GM18858 (cell line): ENCODE measurements around the gene MRPL33.

Experiments
- ATAC-seq: cut with Tn5 transposase; IDR thresholded peaks from one replicate; pipeline ENCODE4 v1.9.1; 2021; ENCODE audit not compliant: unreplicated experiment

The MRPL33 gene

GRCh38 chr2:27776097-27776496 is 4.6 kb downstream of the MRPL33 start:
- ATAC-seq: no peak

DNA sequence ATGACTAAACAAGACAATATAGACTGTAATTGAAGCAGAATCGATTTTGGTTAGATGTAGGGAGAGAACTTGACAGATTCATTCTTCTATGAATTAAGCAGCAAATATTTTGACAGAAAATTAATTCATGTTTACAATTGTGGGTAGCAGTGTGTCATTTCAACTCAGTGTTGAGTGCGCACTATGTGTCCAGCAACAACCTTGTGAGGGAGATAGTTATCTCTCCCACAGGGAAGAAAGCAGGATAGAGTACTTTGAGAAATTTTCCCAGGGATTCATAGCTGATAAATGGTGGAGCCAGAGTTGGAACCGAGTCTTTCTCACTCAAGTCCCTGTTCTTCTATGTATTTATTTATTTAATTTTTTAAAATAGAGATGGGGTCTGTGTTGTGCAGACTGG is 5.2 kb downstream of the MRPL33 start:
- ATAC-seq: no peak

DNA sequence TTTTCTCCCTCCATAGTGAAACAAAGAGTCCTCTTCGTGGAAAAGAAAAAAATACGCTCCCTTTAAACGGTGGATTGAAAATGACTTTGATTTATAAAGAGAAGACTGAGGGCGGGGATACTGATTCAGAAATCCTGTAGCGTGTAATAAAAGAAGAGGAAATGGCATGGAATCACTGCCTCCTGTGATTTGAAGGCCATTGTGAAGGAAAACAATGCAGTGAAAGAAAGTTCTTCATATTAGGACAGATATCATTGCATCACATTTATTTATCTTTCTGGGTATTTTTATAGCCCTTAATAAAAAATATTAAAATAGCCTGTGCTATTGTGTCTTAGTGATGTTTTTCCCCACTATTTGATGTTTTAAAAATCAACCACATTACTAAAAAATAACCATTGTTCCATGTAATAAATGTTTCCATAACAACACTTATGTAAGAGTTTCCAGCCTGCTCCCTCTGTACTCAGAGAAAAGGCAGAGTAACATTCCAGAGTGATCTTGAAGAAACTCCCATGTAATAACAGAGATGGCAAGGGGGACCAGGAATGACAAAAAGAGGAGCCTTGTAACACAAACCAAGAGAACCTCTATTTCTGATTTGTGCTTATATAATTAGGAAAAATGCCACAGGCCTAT is 8.0 kb downstream of the MRPL33 start:
- no peak for ATAC-seq

DNA sequence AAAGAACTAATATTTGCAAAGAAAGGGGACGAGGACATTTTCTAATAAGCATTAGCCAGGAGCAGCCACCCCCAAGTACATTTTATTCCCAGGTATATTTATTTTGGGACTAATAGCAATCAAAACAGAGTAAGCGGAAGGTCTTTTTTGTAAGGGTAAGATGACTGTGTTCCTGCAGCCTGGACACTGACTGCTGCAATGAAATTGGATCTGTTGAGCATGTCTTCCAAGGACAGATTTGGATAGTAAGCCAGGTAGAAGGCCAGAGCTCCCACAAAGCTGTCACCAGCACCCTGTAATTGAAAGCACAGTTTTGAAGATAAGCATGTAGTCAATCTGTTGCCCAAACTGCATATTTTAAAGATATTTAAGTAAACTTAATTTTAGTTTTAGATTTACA is 10.0 kb downstream of the MRPL33 start:
- no peak for ATAC-seq

GRCh38 chr2:27782701-27783100 is 11.2 kb downstream of the MRPL33 start:
- ATAC-seq: no peak

DNA sequence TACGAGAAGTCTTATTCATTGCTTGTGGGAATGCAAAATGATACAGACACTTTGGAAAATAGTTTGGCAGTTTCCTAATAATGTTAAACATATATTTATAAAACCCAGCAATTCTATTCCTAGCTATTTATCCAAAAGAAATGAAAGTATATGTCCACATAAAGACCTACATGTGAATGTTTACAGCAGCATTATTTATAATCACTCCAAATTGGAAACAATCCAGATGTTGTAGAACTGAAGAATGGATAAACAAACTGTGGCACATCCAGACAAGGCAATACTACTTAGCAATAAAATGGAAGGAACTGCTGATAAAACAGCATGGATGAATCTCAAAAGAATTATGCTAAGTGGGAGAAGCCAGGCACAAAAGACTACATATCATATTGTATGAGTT is 19.3 kb downstream of the MRPL33 start:
- no peak for ATAC-seq

DNA sequence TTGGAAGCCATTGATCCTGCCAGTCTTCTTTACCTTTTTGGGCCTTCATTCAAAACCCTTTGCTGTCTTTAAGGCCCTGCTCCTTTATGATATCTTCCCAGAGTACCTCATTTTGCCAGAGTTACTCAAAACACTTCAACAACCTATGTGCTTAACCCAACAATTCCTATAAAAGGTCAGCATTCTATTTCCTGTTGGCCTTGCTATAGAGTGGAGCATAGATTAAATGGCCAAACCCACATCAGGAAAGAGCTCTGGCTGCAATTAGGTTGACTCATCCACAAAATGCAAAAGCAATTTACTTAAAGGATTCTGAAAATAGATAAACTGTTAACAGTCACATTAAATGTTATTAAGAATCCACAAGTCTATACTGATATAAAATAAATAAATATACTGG is 21.2 kb downstream of the MRPL33 start:
- no peak for ATAC-seq

DNA sequence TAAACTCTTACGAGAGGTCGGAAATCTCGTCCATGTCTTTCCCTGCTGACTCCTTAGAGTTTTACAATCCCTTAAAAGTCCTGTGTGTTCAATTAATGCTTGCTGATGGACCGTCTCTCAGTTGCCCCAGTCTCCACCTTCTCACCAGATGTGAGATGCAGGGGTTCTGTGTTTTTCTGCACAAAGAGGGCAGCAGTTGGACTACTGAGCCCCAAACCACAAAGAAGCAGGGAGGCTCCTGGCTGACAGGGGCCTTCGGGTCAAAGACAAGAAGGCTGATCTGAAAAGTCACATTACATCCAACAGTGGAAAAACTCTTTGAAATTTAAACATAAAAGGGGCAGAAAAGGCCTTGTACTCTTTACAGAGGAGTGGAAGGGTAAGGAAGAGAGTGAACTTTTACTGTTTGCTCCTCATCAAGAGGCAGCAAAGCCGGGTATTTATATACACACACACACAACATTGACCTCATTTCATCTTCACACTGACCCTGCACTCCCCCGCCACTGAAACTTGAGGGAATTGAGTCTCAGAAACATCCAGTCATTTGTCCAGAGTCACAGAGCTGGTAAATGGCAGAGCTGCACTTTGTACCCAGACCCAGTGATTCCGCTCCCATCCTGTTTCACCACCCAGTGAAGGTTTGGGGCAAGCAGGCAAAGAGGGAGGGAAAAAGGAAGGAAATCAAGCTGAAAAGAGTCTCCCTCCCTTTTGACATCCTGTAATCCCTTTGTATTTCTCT is 23.7 kb downstream of the MRPL33 start:
- no peak for ATAC-seq

DNA sequence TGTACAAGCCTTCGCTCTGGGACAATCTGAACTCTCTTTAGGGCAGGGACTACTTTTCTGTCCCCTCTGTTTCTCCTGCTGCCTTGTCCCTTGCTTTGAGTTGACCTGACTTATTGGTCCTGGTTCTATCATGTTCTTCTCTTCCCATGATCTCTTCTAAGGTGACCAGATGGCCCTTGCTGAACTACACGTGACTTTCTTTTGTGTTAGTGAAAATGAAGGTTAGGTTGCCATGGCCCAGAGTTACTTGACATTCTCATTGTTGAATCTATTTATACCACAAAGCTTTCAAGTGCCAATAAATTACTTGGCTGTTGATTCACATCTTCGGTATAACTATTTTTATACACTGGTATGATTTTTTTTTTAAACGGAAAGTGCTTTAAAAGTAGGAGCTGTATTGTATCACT is 24.4 kb downstream of the MRPL33 start:
- no peak for ATAC-seq

DNA sequence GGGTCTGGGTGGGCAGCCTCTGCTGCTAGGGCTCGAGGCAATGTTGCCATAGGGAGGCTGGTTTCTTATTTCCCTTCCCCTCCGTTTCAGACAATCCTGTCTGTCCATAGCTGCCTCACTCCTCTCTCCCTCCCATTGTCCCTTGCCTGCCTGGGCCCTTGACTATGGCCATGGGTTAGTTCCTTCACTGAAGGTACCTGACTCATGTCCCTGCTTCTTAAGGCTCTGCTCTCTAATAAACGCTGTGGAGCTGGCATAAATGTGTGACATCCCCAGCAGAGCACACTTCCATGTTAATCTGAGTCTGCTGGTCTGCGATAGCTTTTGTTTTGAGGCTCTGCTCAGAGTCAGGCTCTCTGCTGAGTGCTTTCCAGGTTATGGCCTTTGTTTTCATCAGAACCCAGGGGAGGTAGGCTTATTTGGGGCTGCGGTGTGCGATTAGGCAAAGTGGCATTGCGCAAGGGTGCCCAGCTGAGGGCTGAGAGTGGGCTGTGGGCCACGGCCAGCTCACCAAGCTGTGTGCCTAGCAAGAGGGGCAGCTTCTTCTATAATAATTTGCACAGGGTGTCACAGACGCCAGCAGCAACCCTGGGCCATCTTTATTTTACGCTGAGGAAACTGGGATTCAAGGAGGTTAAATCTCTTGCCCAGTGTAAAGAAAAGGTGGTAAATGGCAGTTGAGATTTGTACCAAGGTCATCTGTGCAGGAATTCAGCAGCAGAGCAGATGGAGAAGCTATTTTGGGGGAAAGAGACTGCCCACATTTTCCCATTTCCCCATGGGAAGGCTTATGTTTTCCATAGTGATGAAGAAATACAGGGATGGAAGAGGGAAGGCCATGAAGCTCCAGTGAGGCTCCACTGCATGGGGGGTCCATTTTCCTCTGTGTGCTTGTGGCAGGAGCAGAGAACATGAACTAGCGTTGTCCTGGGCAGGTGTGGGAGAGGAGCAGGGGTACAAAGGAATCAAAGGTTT is 25.6 kb downstream of the MRPL33 start:
- no peak for ATAC-seq

GRCh38 chr2:27797841-27798240 is 26.3 kb downstream of the MRPL33 start:
- ATAC-seq: no peak

DNA sequence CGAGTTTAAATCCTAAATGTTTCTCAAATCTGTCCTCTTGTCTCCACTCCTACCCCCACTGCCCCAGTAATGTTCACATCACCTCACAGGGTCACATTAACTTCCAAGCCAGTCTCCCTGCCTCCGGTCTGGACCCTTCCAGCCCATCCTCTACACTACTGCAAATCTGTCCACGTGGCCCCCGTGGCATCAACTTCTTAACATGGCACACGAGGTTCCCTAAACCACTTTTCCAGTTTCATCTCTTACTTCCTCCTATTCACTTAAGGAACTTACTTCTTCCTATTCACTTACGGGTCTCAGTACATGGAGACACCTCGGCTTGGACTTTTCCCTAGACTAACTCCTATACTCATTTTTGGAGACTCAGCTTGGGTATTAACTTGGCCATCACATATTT is 27.0 kb downstream of the MRPL33 start:
- no peak for ATAC-seq

DNA sequence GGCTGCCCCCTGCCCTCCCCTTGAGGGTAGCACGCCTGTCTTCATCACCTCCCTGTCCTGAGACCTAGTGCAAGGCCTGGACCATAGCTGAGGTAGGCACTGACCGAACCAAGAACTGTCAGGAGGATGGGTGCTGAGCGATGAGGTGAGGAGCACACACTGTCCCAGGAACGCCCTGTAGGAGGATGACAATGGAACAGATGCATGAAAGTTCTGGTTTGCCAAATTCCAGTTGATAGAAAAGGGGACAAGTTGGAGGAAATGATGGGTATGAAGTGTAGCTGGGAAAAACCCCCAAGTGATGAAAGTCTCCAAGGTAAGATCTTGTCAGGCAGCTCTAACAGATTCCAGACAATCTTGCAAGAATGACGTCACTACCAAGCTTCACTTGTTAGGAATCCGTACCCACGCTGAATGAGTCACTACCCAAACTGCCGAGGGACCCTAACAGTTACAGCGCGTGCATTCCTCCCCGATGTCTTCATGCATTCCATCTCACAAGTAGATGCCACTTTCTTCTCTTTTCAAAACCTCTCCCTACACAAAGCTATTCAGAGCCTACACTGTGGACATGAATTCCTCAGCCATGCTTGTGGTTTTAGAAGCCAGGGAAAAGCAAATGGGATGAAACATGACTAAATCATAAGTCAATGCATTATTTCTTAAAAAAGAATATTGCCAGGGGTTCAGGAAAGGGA is 27.6 kb downstream of the MRPL33 start:
- no peak for ATAC-seq

- no peak for ATAC-seq
Measured at GRCh38 chr2:27799646-27800010, 28.1 kb downstream of the MRPL33 start.

DNA sequence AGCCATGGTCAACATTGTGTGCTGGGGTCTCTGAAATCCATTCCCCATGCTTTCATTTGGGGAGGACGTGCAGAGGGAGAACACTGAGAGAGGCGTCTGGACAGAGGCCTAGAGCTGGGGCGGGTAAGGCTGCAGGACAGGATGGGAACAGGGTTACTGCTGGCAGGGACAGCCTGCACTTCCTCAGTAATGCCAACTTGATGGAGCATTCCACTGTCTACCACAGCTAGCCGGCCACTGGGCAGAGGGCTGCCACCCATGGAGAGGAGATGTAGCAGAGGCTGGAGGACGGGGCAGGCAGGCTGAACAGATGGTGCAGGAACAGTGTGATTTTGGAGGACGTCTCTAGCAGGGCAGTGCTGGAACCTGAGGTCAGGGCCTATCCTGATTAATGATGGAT is 29.3 kb downstream of the MRPL33 start:
- no peak for ATAC-seq

DNA sequence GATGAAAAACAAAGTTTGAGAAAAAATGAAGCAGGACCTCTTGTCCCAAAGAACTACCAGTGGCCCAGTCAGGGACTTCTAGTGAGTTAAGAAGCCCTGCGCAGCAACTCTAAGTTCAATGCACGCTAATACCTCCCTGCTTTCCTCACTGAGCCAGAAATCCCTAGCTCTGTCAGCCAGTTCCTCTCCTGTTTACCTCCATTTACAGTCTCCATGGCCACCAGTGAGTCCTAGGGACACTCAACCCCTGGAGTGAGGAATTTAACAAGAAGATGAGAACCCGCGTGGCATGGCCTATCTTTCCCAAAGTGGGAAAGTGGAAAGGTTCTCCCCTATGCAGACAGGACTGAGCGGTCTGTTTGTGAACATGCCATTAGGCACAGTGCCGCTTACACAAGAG is 31.0 kb downstream of the MRPL33 start:
- ATAC-seq: no peak

DNA sequence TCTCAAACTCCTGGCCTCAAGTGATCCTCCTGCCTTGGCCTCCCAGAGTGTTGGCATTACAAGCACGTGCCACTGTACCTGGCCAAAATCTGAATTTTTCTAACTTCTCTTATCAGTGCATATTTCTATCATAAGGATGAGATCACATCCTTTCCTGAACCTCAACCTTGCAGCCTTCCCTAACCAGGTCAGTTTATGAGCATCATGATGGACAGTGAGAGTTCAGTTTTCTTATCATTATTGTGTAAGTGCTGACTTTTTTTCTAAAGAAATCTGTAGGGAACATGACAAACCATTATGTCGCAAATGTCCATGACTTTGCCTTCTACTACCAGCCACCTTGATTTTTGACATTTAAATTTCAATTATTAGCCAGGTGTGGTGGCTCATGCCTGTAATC is 31.5 kb downstream of the MRPL33 start:
- no peak for ATAC-seq

- ATAC-seq: no peak
Measured at GRCh38 chr2:27804146-27804545, 32.6 kb downstream of the MRPL33 start.

- ATAC-seq: no peak
Measured at GRCh38 chr2:27805180-27805579, 33.7 kb downstream of the MRPL33 start.

- ATAC-seq: no peak
Measured at GRCh38 chr2:27806311-27807059, 35.0 kb downstream of the MRPL33 start.
